HEK293 (cell line): Measurements from ENCODE around the gene PLOD3.
A peak's percentile ranks its signal among the peaks of the same experiment; 100 is the strongest.

ENCODE experiments used
- BCL6B ChIP-seq: fragments of 450-650 bp; formaldehyde crosslinking; IDR thresholded peaks from 2 replicates; pipeline ENCODE4 v1.5.1; 2017; ENCODE audit warnings: missing biosample characterization, missing genetic modification characterization
- GLI2 ChIP-seq: fragments of 450-650 bp; formaldehyde crosslinking; IDR thresholded peaks from 2 replicates; pipeline ENCODE4; 2017; ENCODE audit warnings: missing biosample characterization, missing genetic modification characterization, low read depth, borderline replicate concordance
- HOXD13 ChIP-seq: sonication (generic); formaldehyde crosslinking; IDR thresholded peaks from 2 replicates; pipeline ENCODE4 v1.8.0; 2022; ENCODE audit warnings: missing genetic modification reagents, borderline replicate concordance
- IKZF3 ChIP-seq: fragments of 450-650 bp; IDR thresholded peaks from 2 replicates; pipeline ENCODE4 v1.5.0; 2018; ENCODE audit warnings: missing biosample characterization, mild to moderate bottlenecking, missing genetic modification characterization, moderate library complexity
- PRDM2 ChIP-seq: fragments of 450-650 bp; formaldehyde crosslinking; IDR thresholded peaks from 2 replicates; pipeline ENCODE4 v1.5.1; 2016; ENCODE audit warnings: missing biosample characterization, missing genetic modification characterization, borderline replicate concordance
- SALL2 ChIP-seq: fragments of 450-650 bp; formaldehyde crosslinking; IDR thresholded peaks from 2 replicates; pipeline ENCODE4 v1.5.0; 2017; ENCODE audit warnings: missing biosample characterization, mild to moderate bottlenecking, missing genetic modification characterization, borderline replicate concordance
- SCRT2 ChIP-seq: fragments of 450-650 bp; formaldehyde crosslinking; IDR thresholded peaks from 2 replicates; pipeline ENCODE4 v1.5.1; 2016; ENCODE audit warnings: missing biosample characterization, missing genetic modification characterization
- SP3 ChIP-seq: fragments of 450-650 bp; formaldehyde crosslinking; IDR thresholded peaks from 2 replicates; pipeline ENCODE4 v1.5.1; 2016; ENCODE audit warnings: missing biosample characterization, missing genetic modification characterization
- YY1 ChIP-seq: fragments of 450-650 bp; formaldehyde crosslinking; IDR thresholded peaks from 2 replicates; pipeline ENCODE4 v1.5.1; 2018; ENCODE audit warnings: missing biosample characterization, missing genetic modification characterization
- ZBTB1 ChIP-seq: fragments of 450-650 bp; formaldehyde crosslinking; IDR thresholded peaks from 2 replicates; pipeline ENCODE4 v1.5.1; 2016; ENCODE audit warnings: missing biosample characterization, missing genetic modification characterization
- ZNF184 ChIP-seq: fragments of 450-650 bp; IDR thresholded peaks from 2 replicates; pipeline ENCODE4 v1.5.1; 2018; ENCODE audit warnings: missing biosample characterization, mild to moderate bottlenecking, missing genetic modification characterization
- ZNF19 ChIP-seq: fragments of 450-650 bp; formaldehyde crosslinking; IDR thresholded peaks from 2 replicates; pipeline ENCODE4; 2016; ENCODE audit warnings: missing biosample characterization, missing genetic modification characterization, low read depth
- ZNF2 ChIP-seq: fragments of 450-650 bp; formaldehyde crosslinking; IDR thresholded peaks from 2 replicates; pipeline ENCODE4 v1.5.1; 2016; ENCODE audit warnings: missing biosample characterization, missing genetic modification characterization
- ZNF350 ChIP-seq: fragments of 450-650 bp; formaldehyde crosslinking; IDR thresholded peaks from 2 replicates; pipeline ENCODE4 v1.5.0; 2017; ENCODE audit warnings: missing biosample characterization, mild to moderate bottlenecking, missing genetic modification characterization
- ZNF426 ChIP-seq: fragments of 450-650 bp; formaldehyde crosslinking; IDR thresholded peaks from 2 replicates; pipeline ENCODE4 v1.5.1; 2017; ENCODE audit warnings: missing biosample characterization, missing genetic modification characterization, mild to moderate bottlenecking, inconsistent platforms, moderate library complexity
- ZNF514 ChIP-seq: fragments of 450-650 bp; formaldehyde crosslinking; IDR thresholded peaks from 2 replicates; pipeline ENCODE4 v1.5.1; 2016; ENCODE audit warnings: missing biosample characterization, missing genetic modification characterization
- ZNF561 ChIP-seq: fragments of 450-650 bp; IDR thresholded peaks from 2 replicates; pipeline ENCODE4 v1.5.1; 2018; ENCODE audit warnings: missing biosample characterization, missing genetic modification characterization, borderline replicate concordance
- ZNF571 ChIP-seq: fragments of 450-650 bp; formaldehyde crosslinking; IDR thresholded peaks from 2 replicates; pipeline ENCODE4 v1.5.0; 2017; ENCODE audit warnings: missing biosample characterization, missing genetic modification characterization
- ZNF670 ChIP-seq: fragments of 450-650 bp; formaldehyde crosslinking; IDR thresholded peaks from 2 replicates; pipeline ENCODE4 v1.5.1; 2016; ENCODE audit warnings: missing biosample characterization, missing genetic modification characterization, low read depth
- ZNF76 ChIP-seq: fragments of 450-650 bp; formaldehyde crosslinking; IDR thresholded peaks from 2 replicates; pipeline ENCODE4; 2016; ENCODE audit warnings: low read depth, missing biosample characterization, missing genetic modification characterization, borderline replicate concordance
- TF ChIP-seq, protein P1 (sequence below): fragments of 450-650 bp; formaldehyde crosslinking; conservative IDR thresholded peaks from 2 replicates; pipeline ENCODE4 v1.5.1; 2016; ENCODE audit warnings: low read depth, missing biosample characterization, missing genetic modification characterization
- TF ChIP-seq, protein P2 (sequence below): fragments of 450-650 bp; formaldehyde crosslinking; IDR thresholded peaks from 2 replicates; pipeline ENCODE4 v1.5.1; 2016; ENCODE audit warnings: missing biosample characterization, missing genetic modification characterization
- TF ChIP-seq, protein P3 (sequence below): fragments of 450-650 bp; formaldehyde crosslinking; IDR thresholded peaks from 2 replicates; pipeline ENCODE4 v1.5.1; 2016; ENCODE audit warnings: missing biosample characterization, missing genetic modification characterization

PLOD3 gene

GRCh38 chr7:101163279-101164070, 53.9 kb downstream of the PLOD3 start (continued):
- TF ChIP-seq PRDM2 (no peak), IKZF3 (tag by site-specific recombination) (0 out of 2 replicates have a peak, but pooled peaks have one; percentile 13), SP3 (peak; percentile 97), ZNF76 (tag by site-specific recombination) (no peak), GLI2 (no peak), ZNF350 (tag by site-specific recombination) (no peak), ZNF426 (tag by site-specific recombination) (no peak), ZBTB1 (tag by site-specific recombination) (no peak), ZNF19 (tag by site-specific recombination) (no peak), HOXD13 (CRISPR knock-in tag) (no peak), ZNF514 (no peak), BCL6B (tag by site-specific recombination) (no peak), ZNF571 (tag by site-specific recombination) (no peak), SALL2 (tag by site-specific recombination) (no peak), ZNF2 (tag by site-specific recombination) (no peak), YY1 (tag by site-specific recombination) (no peak), ZNF184 (tag by site-specific recombination) (no peak), SCRT2 (tag by site-specific recombination) (peak; percentile 42; the same call in 1 of the 2 replicates), ZNF561 (tag by site-specific recombination) (peak; percentile 57; the same call in 1 of the 2 replicates), ZNF670 (tag by site-specific recombination) (no peak)
- TF ChIP-seq, protein P1, sequence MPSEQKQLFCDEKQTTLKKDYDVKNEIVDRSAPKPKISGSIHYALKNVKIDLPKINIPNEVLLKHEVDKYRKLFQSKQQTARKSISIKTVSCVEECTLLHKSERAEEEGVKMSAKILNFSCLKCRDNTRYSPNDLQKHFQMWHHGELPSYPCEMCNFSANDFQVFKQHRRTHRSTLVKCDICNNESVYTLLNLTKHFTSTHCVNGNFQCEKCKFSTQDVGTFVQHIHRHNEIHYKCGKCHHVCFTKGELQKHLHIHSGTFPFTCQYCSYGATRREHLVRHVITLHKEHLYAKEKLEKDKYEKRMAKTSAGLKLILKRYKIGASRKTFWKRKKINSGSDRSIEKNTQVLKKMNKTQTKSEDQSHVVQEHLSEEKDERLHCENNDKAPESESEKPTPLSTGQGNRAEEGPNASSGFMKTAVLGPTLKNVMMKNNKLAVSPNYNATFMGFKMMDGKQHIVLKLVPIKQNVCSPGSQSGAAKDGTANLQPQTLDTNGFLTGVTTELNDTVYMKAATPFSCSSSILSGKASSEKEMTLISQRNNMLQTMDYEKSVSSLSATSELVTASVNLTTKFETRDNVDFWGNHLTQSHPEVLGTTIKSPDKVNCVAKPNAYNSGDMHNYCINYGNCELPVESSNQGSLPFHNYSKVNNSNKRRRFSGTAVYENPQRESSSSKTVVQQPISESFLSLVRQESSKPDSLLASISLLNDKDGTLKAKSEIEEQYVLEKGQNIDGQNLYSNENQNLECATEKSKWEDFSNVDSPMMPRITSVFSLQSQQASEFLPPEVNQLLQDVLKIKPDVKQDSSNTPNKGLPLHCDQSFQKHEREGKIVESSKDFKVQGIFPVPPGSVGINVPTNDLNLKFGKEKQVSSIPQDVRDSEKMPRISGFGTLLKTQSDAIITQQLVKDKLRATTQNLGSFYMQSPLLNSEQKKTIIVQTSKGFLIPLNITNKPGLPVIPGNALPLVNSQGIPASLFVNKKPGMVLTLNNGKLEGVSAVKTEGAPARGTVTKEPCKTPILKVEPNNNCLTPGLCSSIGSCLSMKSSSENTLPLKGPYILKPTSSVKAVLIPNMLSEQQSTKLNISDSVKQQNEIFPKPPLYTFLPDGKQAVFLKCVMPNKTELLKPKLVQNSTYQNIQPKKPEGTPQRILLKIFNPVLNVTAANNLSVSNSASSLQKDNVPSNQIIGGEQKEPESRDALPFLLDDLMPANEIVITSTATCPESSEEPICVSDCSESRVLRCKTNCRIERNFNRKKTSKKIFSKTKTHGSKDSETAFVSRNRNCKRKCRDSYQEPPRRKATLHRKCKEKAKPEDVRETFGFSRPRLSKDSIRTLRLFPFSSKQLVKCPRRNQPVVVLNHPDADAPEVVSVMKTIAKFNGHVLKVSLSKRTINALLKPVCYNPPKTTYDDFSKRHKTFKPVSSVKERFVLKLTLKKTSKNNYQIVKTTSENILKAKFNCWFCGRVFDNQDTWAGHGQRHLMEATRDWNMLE (tag by site-specific recombination) = no peak
- TF ChIP-seq, protein P2, sequence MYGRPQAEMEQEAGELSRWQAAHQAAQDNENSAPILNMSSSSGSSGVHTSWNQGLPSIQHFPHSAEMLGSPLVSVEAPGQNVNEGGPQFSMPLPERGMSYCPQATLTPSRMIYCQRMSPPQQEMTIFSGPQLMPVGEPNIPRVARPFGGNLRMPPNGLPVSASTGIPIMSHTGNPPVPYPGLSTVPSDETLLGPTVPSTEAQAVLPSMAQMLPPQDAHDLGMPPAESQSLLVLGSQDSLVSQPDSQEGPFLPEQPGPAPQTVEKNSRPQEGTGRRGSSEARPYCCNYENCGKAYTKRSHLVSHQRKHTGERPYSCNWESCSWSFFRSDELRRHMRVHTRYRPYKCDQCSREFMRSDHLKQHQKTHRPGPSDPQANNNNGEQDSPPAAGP (tag by site-specific recombination) = peak; percentile 87
- TF ChIP-seq, protein P3, sequence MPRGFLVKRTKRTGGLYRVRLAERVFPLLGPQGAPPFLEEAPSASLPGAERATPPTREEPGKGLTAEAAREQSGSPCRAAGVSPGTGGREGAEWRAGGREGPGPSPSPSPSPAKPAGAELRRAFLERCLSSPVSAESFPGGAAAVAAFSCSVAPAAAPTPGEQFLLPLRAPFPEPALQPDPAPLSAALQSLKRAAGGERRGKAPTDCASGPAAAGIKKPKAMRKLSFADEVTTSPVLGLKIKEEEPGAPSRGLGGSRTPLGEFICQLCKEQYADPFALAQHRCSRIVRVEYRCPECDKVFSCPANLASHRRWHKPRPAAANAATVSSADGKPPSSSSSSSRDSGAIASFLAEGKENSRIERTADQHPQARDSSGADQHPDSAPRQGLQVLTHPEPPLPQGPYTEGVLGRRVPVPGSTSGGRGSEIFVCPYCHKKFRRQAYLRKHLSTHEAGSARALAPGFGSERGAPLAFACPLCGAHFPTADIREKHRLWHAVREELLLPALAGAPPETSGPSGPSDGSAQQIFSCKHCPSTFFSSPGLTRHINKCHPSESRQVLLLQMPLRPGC (tag by site-specific recombination) = peak; percentile 54; the same call in 1 of the 2 replicates
